Neural progenitor cell (in vitro differentiated cells): ENCODE data around the gene PPAN.

Experiments used
- EZH2 ChIP-seq: fragments of 200-600 bp; sonication (generic); IDR thresholded peaks from 2 replicates; pipeline ENCODE4 v1.6.1; 2017; ENCODE audit warnings: antibody characterized with exemption, mild to moderate bottlenecking, moderate library complexity
- TF ChIP-seq, protein P1 (sequence below): fragments of 200-600 bp; sonication (generic); IDR thresholded peaks from 2 replicates; pipeline ENCODE4 v1.5.1; 2017; ENCODE audit warnings: antibody characterized with exemption, mild to moderate bottlenecking

DNA sequence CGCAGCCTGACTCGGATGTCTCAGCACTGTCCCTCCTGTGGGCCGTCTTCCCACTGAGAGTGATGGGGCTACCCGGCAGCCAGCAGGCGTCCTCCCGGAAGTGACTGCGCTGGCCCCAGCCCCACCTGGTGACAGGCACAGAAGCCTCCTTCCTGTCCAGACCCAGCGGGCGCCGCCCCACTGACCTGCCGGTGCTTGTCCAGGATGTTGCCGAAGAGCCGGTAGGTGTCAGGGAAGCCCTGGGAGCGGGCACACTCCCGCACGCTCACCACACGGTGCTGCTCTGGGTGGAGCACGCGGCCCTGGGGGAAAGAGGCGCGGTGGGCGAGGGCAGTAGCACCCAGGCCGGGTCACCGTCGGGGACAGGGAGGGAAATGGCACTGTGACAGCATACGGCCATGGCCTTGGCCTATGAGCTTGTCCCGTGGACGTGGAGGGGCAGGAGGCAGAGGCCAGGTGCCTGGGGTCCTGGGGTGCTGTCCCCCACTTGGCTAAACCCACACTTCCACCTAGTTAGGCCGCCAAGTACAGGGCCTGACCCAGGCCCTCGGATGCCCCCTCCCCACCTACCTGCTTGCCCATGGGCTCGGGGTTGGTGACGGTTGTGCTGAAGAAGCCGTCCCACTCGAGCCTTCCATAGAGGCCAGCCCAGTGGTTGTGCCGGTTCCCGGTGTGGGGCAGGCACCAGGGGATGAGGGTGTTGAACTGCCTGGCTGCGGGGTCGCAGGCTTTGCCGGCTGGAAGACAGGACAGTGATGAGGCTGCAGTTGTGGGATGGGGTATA, 29.6 kb downstream of the PPAN start:
- TF ChIP-seq, protein P1, sequence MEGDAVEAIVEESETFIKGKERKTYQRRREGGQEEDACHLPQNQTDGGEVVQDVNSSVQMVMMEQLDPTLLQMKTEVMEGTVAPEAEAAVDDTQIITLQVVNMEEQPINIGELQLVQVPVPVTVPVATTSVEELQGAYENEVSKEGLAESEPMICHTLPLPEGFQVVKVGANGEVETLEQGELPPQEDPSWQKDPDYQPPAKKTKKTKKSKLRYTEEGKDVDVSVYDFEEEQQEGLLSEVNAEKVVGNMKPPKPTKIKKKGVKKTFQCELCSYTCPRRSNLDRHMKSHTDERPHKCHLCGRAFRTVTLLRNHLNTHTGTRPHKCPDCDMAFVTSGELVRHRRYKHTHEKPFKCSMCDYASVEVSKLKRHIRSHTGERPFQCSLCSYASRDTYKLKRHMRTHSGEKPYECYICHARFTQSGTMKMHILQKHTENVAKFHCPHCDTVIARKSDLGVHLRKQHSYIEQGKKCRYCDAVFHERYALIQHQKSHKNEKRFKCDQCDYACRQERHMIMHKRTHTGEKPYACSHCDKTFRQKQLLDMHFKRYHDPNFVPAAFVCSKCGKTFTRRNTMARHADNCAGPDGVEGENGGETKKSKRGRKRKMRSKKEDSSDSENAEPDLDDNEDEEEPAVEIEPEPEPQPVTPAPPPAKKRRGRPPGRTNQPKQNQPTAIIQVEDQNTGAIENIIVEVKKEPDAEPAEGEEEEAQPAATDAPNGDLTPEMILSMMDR: no peak
- TF ChIP-seq EZH2: no peak
